Left hindlimb (tissue), 1 donor: ENCODE results near the gene ACCSL.

Experiments used
- DNase-seq: peaks from one replicate; pipeline ENCODE4 v3.0.0-alpha.2; 2018

Gene ACCSL

DNA sequence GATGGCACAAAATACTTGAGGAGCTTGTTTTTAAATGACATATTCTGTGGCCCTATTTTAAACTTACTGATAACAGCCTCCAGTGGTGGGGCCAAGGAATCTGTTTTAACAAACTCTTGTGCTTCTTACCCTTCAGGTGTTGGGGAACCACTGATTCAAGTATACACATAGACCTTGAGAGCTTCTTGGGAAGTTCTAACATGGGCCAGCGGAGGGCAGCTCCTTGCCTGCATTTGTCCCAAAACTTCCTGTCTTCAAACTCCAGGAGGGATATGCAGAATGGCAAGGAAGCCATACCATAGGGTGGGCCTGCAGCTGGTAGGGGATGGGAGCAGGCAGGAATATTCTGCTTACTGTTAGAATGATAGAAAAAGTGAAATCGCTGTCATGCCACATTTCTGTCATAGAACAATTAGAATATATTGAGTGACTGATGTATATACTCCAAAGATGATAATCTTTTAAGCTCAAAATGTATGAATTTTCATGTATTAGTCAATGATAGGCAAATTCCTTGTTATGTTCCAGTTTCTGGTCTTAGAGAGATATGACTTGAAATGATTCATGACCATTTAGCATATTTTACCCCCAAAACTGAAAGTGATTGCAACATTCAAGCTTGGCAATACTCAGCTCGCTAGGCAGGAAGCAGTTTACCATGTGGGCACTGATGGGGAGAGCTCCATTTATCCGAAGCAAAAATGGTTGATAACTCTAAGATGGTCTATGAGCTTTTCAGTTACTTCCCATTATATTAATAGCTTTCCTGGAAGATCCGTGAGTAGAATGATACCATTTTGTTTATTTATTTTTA is 56.9 kb downstream of the ACCSL start:
- DNase-seq: no peak

DNA sequence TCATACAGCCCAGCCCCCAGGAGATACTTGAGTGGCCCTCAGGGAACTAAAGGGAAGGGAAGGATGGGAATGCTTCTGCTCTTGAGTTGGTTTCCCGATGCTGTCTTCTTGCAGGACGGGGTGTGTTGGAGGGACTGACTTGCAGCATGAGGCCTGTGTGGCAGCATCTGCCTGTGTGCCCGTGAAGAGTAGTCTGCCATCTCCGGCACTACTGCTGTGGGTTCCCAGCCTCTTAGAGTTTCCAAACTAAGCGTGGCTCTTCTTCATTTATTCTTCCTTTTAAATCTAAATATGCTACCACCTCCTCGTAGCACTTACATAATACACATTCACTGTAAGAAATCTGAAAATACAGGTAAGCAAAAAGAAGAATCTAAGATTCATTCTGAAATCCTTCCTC is 60.5 kb downstream of the ACCSL start:
- DNase-seq: no peak
